Melanocyte of skin (primary cell): ENCODE results near the gene EIF4ENIF1. TPM values are rescaled to one million over a fixed set of nuclear protein-coding genes. Genes with fewer than 3 reads are reported as not detected.

Experiments used
- small RNA-seq, 2 donors: library from RNA; depleted of rRNA; stranded (forward); fragments of <200 nt; gene quantifications; one replicate each; pipeline ENCODE3, GENCODE V24; 2012
- total RNA-seq, 2 donors: library from RNA; depleted of rRNA; stranded (reverse); fragments of >200 nt; gene quantifications; 2 replicates each; pipeline ENCODE4 v1.2.3, GENCODE V29; 2012

The EIF4ENIF1 gene, protein sequence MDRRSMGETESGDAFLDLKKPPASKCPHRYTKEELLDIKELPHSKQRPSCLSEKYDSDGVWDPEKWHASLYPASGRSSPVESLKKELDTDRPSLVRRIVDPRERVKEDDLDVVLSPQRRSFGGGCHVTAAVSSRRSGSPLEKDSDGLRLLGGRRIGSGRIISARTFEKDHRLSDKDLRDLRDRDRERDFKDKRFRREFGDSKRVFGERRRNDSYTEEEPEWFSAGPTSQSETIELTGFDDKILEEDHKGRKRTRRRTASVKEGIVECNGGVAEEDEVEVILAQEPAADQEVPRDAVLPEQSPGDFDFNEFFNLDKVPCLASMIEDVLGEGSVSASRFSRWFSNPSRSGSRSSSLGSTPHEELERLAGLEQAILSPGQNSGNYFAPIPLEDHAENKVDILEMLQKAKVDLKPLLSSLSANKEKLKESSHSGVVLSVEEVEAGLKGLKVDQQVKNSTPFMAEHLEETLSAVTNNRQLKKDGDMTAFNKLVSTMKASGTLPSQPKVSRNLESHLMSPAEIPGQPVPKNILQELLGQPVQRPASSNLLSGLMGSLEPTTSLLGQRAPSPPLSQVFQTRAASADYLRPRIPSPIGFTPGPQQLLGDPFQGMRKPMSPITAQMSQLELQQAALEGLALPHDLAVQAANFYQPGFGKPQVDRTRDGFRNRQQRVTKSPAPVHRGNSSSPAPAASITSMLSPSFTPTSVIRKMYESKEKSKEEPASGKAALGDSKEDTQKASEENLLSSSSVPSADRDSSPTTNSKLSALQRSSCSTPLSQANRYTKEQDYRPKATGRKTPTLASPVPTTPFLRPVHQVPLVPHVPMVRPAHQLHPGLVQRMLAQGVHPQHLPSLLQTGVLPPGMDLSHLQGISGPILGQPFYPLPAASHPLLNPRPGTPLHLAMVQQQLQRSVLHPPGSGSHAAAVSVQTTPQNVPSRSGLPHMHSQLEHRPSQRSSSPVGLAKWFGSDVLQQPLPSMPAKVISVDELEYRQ
- total RNA-seq = 10 to 100 TPM in 1 of 2 donors, 1 to 10 TPM in 1; 8.3 to 12.0 TPM

DNA sequence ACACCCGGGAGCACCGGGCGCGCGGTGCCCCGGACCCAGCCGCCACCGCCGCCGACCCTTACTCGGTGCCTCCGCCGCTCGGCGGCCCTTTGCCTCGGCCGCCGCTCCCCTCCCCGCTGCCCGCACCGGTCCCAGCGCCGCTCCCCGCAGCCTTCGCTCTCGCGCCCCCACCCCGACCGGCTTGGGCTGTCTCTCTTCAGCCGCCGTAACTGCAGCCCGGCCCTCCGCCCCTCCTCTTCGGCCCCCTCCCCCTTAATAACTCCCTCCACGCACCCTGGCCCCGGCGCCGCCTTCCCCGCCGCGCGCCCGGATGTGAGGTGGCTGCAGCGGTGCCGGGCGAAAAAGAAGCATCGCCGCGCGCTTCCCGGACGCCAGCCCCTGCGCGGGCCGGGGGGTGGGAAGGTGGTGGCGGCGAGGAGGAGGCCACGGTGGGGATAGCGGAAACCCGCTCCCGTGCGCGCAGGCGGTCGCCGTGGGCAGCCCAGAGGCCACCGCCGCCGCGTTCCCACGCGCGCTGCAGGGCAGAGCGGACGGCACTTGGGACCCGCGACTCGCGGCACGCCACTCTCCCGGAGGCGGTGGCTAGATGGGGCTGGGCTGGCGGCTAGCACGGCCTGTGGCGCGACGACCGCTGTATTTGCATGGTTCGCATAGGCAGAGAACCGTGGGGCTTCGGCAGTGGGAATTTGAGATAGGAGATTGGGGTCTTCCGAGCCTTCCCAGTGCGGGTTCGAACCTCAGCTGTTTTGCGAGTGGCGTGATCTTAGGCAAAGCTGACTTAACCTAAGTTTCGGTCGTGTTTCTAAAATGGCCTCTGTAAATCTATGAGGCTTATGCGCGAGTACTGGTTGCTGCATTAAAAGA, at the start of gene EIF4ENIF1:
Gene EIF4ENIF1 (minus strand): TSS at position 211 of the 864 bp plus-strand sequence. CDS start 1,124 bp downstream, outside the sequence.

DNA sequence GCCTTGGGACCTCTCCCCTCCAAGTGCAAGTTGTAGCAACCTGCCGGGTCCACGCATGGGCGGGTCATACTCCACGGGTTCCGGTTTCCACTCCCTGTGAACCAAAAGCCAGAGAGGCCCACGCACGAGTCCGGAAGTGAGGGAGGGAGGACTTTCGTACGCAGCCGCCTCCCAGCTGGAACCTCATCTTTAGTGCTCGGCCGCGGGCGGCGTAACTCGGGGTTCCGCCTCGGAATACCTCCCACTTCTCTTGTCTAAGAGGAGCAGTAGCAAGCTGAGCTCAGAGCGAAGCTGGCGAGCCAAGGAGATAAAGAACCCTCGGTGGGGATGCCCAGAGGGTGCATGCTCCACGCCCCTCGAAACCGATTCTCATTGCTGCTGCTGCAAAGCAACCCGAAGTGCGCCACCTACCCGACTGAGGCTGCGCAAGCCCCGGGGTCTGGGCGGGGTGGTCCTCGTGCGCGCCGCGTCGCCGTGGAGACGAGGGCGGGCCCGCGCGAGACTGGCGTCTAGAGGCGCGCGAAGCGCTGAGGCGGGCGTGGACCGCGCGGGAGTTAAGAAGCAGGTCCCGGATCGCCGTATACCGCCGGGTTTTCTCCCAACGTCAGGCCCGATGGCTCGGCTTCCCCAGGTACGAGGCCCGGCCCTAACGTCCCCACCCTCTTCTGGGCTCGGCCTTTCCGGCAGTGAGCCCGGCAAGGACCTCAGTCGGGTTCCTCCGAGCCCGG, 6.5 kb upstream of the EIF4ENIF1 start, which contains the start of gene SFI1:
Gene SFI1 (plus strand): TSS at position 530 of the 728 bp plus-strand sequence. CDS start 11,749 bp downstream, outside the sequence.

DNA sequence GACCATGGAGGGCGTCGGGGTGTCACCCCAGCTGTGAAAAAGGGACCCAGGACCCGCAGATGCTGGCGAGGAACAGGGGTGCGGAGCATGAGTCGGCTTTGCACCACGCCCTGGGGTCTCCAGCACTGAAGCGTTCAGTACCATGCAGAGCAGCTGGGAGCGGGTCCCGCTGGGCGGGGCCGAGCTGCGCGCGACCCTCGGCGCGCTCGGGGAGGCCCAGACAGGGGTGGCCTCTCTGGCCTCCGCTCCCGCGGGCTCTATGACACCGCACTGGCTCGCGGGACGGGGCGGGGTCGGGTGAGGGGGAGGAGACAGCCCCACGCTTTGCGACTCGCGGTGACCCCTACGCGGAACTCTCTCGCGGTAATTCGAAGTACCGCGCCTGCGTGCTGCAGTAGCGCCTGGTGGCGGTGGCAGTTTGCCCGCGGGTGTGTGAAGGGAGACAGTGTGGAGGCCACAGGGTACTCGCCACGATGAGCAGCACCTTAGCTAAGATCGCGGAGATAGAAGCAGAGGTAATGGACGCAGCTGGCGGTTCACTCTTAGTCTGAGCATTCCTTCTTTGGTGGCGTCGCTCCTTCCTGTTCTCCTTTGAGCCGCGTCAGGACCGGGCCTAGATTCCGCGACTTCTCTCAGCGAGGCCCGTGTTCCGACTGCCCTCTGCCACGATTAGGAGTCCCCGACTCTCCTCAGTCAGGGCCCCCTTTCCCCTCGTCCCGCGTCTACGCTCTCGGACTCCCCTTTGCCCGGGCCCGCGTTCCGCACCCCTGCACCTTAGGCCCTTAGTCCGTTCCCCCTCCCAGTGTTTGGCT, 90.2 kb downstream of the EIF4ENIF1 start, which contains the start of gene DRG1:
Gene DRG1 (plus strand): TSS at position 394 of the 812 bp plus-strand sequence. CDS start 80 bp downstream, at position 474.

Small RNA genes lying within 50 kb of the gene (small RNA-seq; reads per million reads assigned to genes)
- 0 reads per million in 2 donors for gene AL096701.2
- gene RNU6-28P = 0 to 0.04 reads per million in 2 donors

Other genes starting within 250 kb of the EIF4ENIF1 start
- gene PIK3IP1, start 197.4 kb downstream of the EIF4ENIF1 start, total RNA-seq = 10 to 100 TPM in 1 of 2 donors, 1 to 10 TPM in 1; 3.0 to 25.5 TPM
- 10 to 100 TPM; 21.7 to 24.6 TPM for gene PATZ1, start 143.5 kb downstream of the EIF4ENIF1 start, total RNA-seq
- gene DRG1, start 90.2 kb downstream of the EIF4ENIF1 start, total RNA-seq = 100 to 1,000 TPM in 1 of 2 donors, 10 to 100 TPM in 1; 72.3 to 106 TPM
- 10 to 100 TPM; 15.8 to 22.0 TPM for gene SFI1, start 6.7 kb upstream of the EIF4ENIF1 start, total RNA-seq
- 10 to 100 TPM; 32.0 to 39.6 TPM for gene PISD, start 172.4 kb upstream of the EIF4ENIF1 start, total RNA-seq